Epithelial cell of proximal tubule (primary cell): ENCODE data around the gene FXYD7. TPM values are rescaled to one million over a fixed set of nuclear protein-coding genes. Genes with fewer than 3 reads are reported as not detected.
A peak's percentile ranks its signal among the peaks of the same experiment; 100 is the strongest.

ENCODE experiments used
- DNase-seq: peaks from one replicate; pipeline ENCODE4 v3.0.0-alpha.2; 2011; ENCODE audit warnings: low read depth
- H3K4me3 ChIP-seq: 2 replicates; pipeline ENCODE4 v1.5.1; 2011; ENCODE audit warnings: low read depth, mild to moderate bottlenecking, low read length
- CTCF ChIP-seq: conservative IDR thresholded peaks from 2 replicates; pipeline ENCODE4 v1.5.1; 2012; ENCODE audit warnings: low read depth, mild to moderate bottlenecking, low read length
- total RNA-seq: library from RNA; depleted of rRNA; stranded (reverse); fragments of >200 nt; gene quantifications from 2 replicates; pipeline ENCODE4 v1.2.3, GENCODE V29; 2015

FXYD7 gene
- total RNA-seq, 1 donor from 2014 or later: not detected

- TF ChIP-seq CTCF: no peak
- DNase-seq: no peak
- H3K4me3 ChIP-seq: no peak overlapping the region
These were observed 20.1 kb upstream of the FXYD7 start for GRCh38 chr19:35122687-35123551.

GRCh38 chr19:35123573-35123972 lies 19.5 kb upstream of the FXYD7 start:
- no peak for DNase-seq
- no peak for TF ChIP-seq CTCF
- H3K4me3 ChIP-seq: peak overlapping the region; percentile 77

- peak overlapping the region; percentile 77 for H3K4me3 ChIP-seq
- no peak for TF ChIP-seq CTCF
- DNase-seq: no peak
These were observed 18.7 kb upstream of the FXYD7 start for GRCh38 chr19:35124098-35125060.

- DNase-seq: no peak
- H3K4me3 ChIP-seq: no peak overlapping the region
- TF ChIP-seq CTCF: no peak
These were observed 17.8 kb upstream of the FXYD7 start for GRCh38 chr19:35125270-35125717.

DNA sequence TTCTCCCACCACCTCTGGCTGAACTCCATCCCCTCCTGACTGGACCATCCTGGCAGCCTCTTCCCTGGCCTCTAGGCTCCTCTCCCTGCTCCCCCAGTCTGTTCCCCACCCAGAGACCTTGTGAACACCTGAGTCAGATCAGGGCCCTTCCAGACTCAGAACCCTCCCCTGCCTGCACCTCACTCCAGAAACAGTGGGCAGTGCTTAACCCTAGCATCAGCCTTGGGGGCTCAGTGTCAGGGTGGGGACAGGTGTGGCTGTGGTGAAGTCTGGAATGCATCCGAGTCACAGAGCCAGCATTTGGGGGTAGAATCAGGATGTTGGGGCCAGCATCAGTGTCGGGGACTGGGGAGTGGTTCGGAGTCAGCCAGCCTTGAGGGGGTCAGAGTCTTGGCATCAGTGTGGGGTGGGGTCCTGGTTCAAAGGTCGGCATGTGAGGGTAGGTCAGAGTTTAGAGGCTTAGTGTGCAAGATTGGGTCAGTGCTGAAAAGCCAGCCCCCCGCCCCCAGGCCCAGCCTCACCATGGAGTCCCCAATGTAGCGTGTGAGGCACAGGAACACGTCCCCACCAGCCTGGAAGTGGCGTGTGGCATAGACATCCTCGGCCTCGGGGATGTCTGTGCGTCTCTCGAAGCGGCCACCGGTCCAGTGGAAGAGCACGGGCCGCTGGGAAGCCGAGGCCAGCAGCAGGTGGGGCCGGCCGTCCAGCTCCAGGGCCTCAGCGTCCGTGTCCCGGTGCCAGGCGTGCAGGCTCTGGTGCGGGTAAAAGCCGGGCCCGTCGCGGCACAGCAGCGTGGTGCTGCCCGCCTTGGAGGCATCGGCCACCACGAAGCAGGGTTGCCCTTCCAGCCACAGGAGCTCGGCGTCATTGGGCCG lies 17.1 kb upstream of the FXYD7 start:
- no peak for DNase-seq
- no peak overlapping the region for H3K4me3 ChIP-seq
- no peak for TF ChIP-seq CTCF

DNA sequence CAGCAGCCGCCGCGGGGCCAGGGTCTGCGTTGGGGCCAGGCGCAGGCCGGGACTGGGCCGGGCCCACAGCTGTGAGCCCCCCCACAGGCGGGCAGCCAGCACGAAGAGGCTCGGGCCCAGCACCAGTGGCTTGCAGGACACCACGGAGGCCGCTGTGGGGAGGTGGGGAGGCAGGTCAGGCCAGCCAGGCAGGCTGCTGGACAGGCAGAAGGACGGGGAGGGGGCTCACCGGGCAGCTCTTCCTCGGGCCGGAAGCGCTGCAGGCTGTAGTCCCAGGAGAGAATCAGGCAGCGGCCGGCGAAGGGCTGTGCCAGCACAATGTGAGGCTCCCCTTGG lies 16.5 kb upstream of the FXYD7 start:
- no peak for TF ChIP-seq CTCF
- no peak for DNase-seq
- H3K4me3 ChIP-seq: no peak overlapping the region
